Measurements from ENCODE around the gene IL1R2. TPM values are rescaled to one million over a fixed set of nuclear protein-coding genes. Genes with fewer than 3 reads are reported as not detected.

The IL1R2 gene
- total RNA-seq, 1 donor from 2014 or later = 3.6 TPM

- no peak for DNase-seq (ENCODE audit: low spot score)
These were observed 16.4 kb upstream of the IL1R2 start for GRCh38 chr2:101975171-101975870.

GRCh38 chr2:101976891-101977290 lies 14.9 kb upstream of the IL1R2 start:
- DNase-seq (ENCODE audit: low spot score) = no peak

- no peak for DNase-seq (ENCODE audit: low spot score)
These were observed 11.4 kb upstream of the IL1R2 start for GRCh38 chr2:101980368-101980767.

- no peak for DNase-seq (ENCODE audit: low spot score)
These were observed 10.7 kb upstream of the IL1R2 start for GRCh38 chr2:101981066-101981465.

GRCh38 chr2:101981504-101981903 lies 10.3 kb upstream of the IL1R2 start:
- no peak for DNase-seq (ENCODE audit: low spot score)

- DNase-seq (ENCODE audit: low spot score) = no peak
These were observed 9.2 kb upstream of the IL1R2 start for GRCh38 chr2:101982495-101983029.

GRCh38 chr2:101983486-101983885 lies 8.3 kb upstream of the IL1R2 start:
- DNase-seq (ENCODE audit: low spot score) = peak; percentile 51

GRCh38 chr2:101983928-101984327 lies 7.8 kb upstream of the IL1R2 start:
- no peak for DNase-seq (ENCODE audit: low spot score)

GRCh38 chr2:101984656-101985055 lies 7.1 kb upstream of the IL1R2 start:
- DNase-seq (ENCODE audit: low spot score) = no peak

- DNase-seq (ENCODE audit: low spot score) = no peak
These were observed 6.5 kb upstream of the IL1R2 start for GRCh38 chr2:101985101-101985792.

GRCh38 chr2:101985793-101986164 lies 6.0 kb upstream of the IL1R2 start:
- no peak for DNase-seq (ENCODE audit: low spot score)

- DNase-seq (ENCODE audit: low spot score) = no peak
These were observed 5.4 kb upstream of the IL1R2 start for GRCh38 chr2:101986376-101986775.

GRCh38 chr2:101986804-101987740 lies 4.7 kb upstream of the IL1R2 start:
- DNase-seq (ENCODE audit: low spot score) = no peak

- DNase-seq (ENCODE audit: low spot score) = no peak
These were observed 3.9 kb upstream of the IL1R2 start for GRCh38 chr2:101987832-101988231.

GRCh38 chr2:101988541-101988940 lies 3.2 kb upstream of the IL1R2 start:
- DNase-seq (ENCODE audit: low spot score) = no peak

GRCh38 chr2:101989740-101990460 lies 1.9 kb upstream of the IL1R2 start:
- peak; percentile 46 for DNase-seq (ENCODE audit: low spot score)

- no peak for DNase-seq (ENCODE audit: low spot score)
These were observed 2.0 kb downstream of the IL1R2 start for GRCh38 chr2:101993772-101994171.

GRCh38 chr2:101995019-101995418 lies 3.3 kb downstream of the IL1R2 start:
- DNase-seq (ENCODE audit: low spot score) = no peak

GRCh38 chr2:101995804-101996203 lies 4.0 kb downstream of the IL1R2 start:
- DNase-seq (ENCODE audit: low spot score) = no peak

- no peak for DNase-seq (ENCODE audit: low spot score)
These were observed 6.8 kb downstream of the IL1R2 start for GRCh38 chr2:101998556-101998895.
